CD4-positive, alpha-beta T cell (primary cell): ENCODE data around the gene ETV3L. TPM values are rescaled to one million over a fixed set of nuclear protein-coding genes. Genes with fewer than 3 reads are reported as not detected.

Experiments
- ATAC-seq: fragments of 200-7000 bp; cut with Tn5 transposase; one replicate; pipeline ENCODE4 v1.10.0; 2022; ENCODE audit warnings: mild to moderate bottlenecking; ENCODE audit not compliant: poor library complexity
- CTCF ChIA-PET: fragments of 350-600 bp; sonication (Branson Sonifier 250); formaldehyde crosslinking; loops from one replicate; lab custom pipeline; 2021; ENCODE audit warnings: antibody characterized with exemption, inconsistent platforms; lab: Charles Lee
- POLR2A ChIA-PET: fragments of 350-600 bp; sonication (Branson Sonifier 250); formaldehyde crosslinking; loops from one replicate; lab custom pipeline; 2021; ENCODE audit warnings: antibody characterized with exemption, inconsistent platforms; lab: Charles Lee
- DNase-seq, 14 experiments: peaks; one replicate each; pipeline ENCODE4 v3.0.0-alpha.2; 2013 to 2020; ENCODE audit warnings: mixed read lengths in 2 of 14
- H3K27ac ChIP-seq, 2 donors: one replicate each; pipeline versions ENCODE4 v1.5.1 to v1.7.0; 2013; ENCODE audit warnings: low read length in 2 of 2, low read depth in 1 of 2, mild to moderate bottlenecking in 1 of 2
- H3K27me3 ChIP-seq, 2 experiments: 1 replicate in 1 of 2; 2 replicates in 1 of 2; pipeline versions ENCODE4 v1.6.1 to v1.7.0; 2013; ENCODE audit warnings: low read length in 2 of 2, control low read depth in 1 of 2, mild to moderate bottlenecking in 1 of 2, moderate library complexity in 1 of 2; ENCODE audit not compliant: insufficient read depth in 2 of 2, control insufficient read depth in 1 of 2
- H3K36me3 ChIP-seq: one replicate; pipeline ENCODE4 v1.6.1; 2013; ENCODE audit warnings: low read length, control low read depth; ENCODE audit not compliant: insufficient read depth
- H3K4me1 ChIP-seq: one replicate; pipeline ENCODE4 v1.6.1; 2013; ENCODE audit warnings: low read length, control low read depth; ENCODE audit not compliant: insufficient read depth
- H3K4me3 ChIP-seq: one replicate; pipeline ENCODE4 v1.5.1; 2013; ENCODE audit warnings: mild to moderate bottlenecking, low read length, moderate library complexity
- H3K9me3 ChIP-seq, 2 experiments: 1 replicate in 1 of 2; 2 replicates in 1 of 2; pipeline versions ENCODE4 v1.6.1 to v1.7.0; 2013; ENCODE audit warnings: low read length in 2 of 2, mild to moderate bottlenecking in 2 of 2, control low read depth in 1 of 2, moderate library complexity in 1 of 2; ENCODE audit not compliant: control insufficient read depth in 1 of 2, insufficient read depth in 1 of 2
- H3K27ac Mint-ChIP-seq: one replicate; pipeline ENCODE4 v1.8.0; 2020; ENCODE audit warnings: mixed read lengths
- H3K27me3 Mint-ChIP-seq: one replicate; pipeline ENCODE4 v1.8.0; 2021; ENCODE audit warnings: mixed read lengths
- H3K36me3 Mint-ChIP-seq: one replicate; pipeline ENCODE4 v1.8.0; 2021; ENCODE audit warnings: low read depth, mixed read lengths
- H3K4me1 Mint-ChIP-seq: one replicate; pipeline ENCODE4 v1.8.0; 2021; ENCODE audit warnings: low read depth, mixed read lengths
- H3K4me3 Mint-ChIP-seq: one replicate; pipeline ENCODE4 v1.8.0; 2020; ENCODE audit warnings: mild to moderate bottlenecking, mixed read lengths
- H3K9me3 Mint-ChIP-seq: one replicate; pipeline ENCODE4 v1.8.0; 2020; ENCODE audit warnings: mixed read lengths
- CTCF ChIP-seq: fragments of 200-600 bp; IDR thresholded peaks from one replicate; pipeline ENCODE4 v1.8.0; 2022; ENCODE audit warnings: antibody characterized with exemption, mild to moderate bottlenecking
- intact Hi-C, 2 experiments: fragments of 100-400 bp; cut with DNase I in 1 of 2; cut with micrococcal nuclease in 1 of 2; formaldehyde crosslinking; loops; one replicate each; pipeline versions ENCODE4 v1.15.1 to v1.9.0; 2023 to 2025; cut with DNase I, micrococcal nuclease
- total RNA-seq, 174 experiments: library from RNA in 2 of 174; stranded (reverse) in 2 of 174; gene quantifications; one replicate each; pipeline ENCODE4 v1.2.3 and lab custom pipeline; 2021 to 2026

The ETV3L gene
- total RNA-seq, 2 experiments from 2014 or later = not detected

GRCh38 chr1:157113631-157114030 lies 14.0 kb upstream of the ETV3L start:
- Mint-ChIP-seq H3K4me3 (no peak overlapping the region), H3K4me1 (peaks cover 17% of the 10 kb centered on the region), H3K36me3 (no peaks in the 10 kb centered on the region), H3K27ac (no peak overlapping the region), H3K27me3 (peaks cover 28% of the 10 kb centered on the region), H3K9me3 (no peaks in the 10 kb centered on the region)
- intact Hi-C loops = no loop called here
- Histone ChIP-seq H3K36me3 (no peaks in the 10 kb centered on the region), H3K27ac (no peak overlapping the region), H3K27me3 (peaks cover 5 to 6% of the 10 kb centered on the region in 2 experiments), H3K4me1 (peaks cover 8% of the 10 kb centered on the region), H3K4me3 (no peak overlapping the region), H3K9me3 (no peaks in the 10 kb centered on the region)
- DNase-seq (no peak), ATAC-seq (no peak)
- CTCF ChIA-PET = no interaction called here
- no peak for TF ChIP-seq CTCF
- POLR2A ChIA-PET = no interaction called here

- Mint-ChIP-seq H3K9me3 (no peaks in the 10 kb centered on the region), H3K36me3 (no peaks in the 10 kb centered on the region), H3K27ac (no peak overlapping the region), H3K4me3 (no peak overlapping the region), H3K27me3 (peaks cover 33% of the 10 kb centered on the region), H3K4me1 (peaks cover 17% of the 10 kb centered on the region)
- Histone ChIP-seq H3K27me3 (peaks cover 5 to 6% of the 10 kb centered on the region in 2 experiments), H3K4me3 (no peak overlapping the region), H3K27ac (no peak overlapping the region), H3K36me3 (no peaks in the 10 kb centered on the region), H3K9me3 (no peaks in the 10 kb centered on the region), H3K4me1 (peaks cover 8% of the 10 kb centered on the region)
- POLR2A ChIA-PET = no interaction called here
- CTCF ChIA-PET = no interaction called here
- intact Hi-C loops = no loop called here
- DNase-seq (peak in 2 of 14 experiments; percentile 57 to 62), ATAC-seq (no peak)
- no peak for TF ChIP-seq CTCF
Measured at GRCh38 chr1:157113106-157113505, 13.5 kb upstream of the ETV3L start.

- H3K27ac Mint-ChIP-seq = no peak overlapping the region
- ChIA-PET CTCF (no interaction called here), POLR2A (no interaction called here)
- Histone ChIP-seq H3K36me3 (no peaks in the 10 kb centered on the region), H3K9me3 (no peaks in the 10 kb centered on the region), H3K27me3 (peaks cover 7 to 10% of the 10 kb centered on the region in 2 experiments), H3K27ac (no peak overlapping the region), H3K4me1 (peaks cover 3% of the 10 kb centered on the region), H3K4me3 (no peak overlapping the region)
- H3K4me1 Mint-ChIP-seq = peaks cover 9% of the 10 kb centered on the region
- intact Hi-C loops = no loop called here
- H3K4me3 Mint-ChIP-seq = no peak overlapping the region
- no peak for ATAC-seq
- TF ChIP-seq CTCF = no peak
- peaks cover 41% of the 10 kb centered on the region for H3K27me3 Mint-ChIP-seq
- no peak for DNase-seq
- no peaks in the 10 kb centered on the region for H3K36me3 Mint-ChIP-seq
- H3K9me3 Mint-ChIP-seq = no peaks in the 10 kb centered on the region
Measured at GRCh38 chr1:157112186-157112867, 12.7 kb upstream of the ETV3L start.
